ENCODE data around the gene CELF1.

- TF ChIP-seq POLR2AphosphoS5 (IDR thresholded peaks at IDR 0.05; ENCODE audit: low read depth, low read length) (no peak), SPI1 (IDR thresholded peaks at IDR 0.05; ENCODE audit: low read depth, low read length) (no peak), PAX5 (IDR thresholded peaks at IDR 0.05; ENCODE audit: insufficient read depth, low read length, severe bottlenecking) (no peak)
These were observed 54.8 kb downstream of the CELF1 start for GRCh38 chr11:47498149-47498548.

All from GM12891 (cell line).